GM20431 (cell line): ENCODE data around the gene FHDC1.

ENCODE experiments used
- in situ Hi-C: fragments of 300-500 bp; cut with MseI, MboI; formaldehyde crosslinking; loops from one replicate; pipeline ENCODE4 v1.15.0; 2020; ENCODE audit warnings: low sequenced_read_pairs; ENCODE audit not compliant: unreplicated experiment

The FHDC1 gene

DNA sequence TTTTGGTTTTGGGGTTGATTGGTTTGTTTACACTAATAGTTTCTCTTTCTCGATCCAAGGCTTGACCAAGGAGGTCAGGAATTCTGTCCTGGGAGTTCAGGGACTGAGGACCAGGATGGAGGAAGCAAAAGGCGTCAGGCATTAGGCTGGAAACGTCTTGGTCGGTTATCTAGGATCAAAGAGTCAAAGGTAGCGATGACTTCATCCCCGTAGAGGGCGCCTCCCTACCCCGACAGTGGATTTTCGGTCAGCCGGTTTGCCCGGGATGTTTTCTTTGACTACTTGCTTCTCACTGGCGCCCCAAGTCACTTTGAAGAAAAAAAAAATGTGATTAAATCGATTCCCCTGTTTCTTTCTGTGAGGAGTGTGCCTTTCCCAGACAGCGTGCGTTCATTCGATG lies 980 bp upstream of the FHDC1 start:
- in situ Hi-C loops, result no loop called here

DNA sequence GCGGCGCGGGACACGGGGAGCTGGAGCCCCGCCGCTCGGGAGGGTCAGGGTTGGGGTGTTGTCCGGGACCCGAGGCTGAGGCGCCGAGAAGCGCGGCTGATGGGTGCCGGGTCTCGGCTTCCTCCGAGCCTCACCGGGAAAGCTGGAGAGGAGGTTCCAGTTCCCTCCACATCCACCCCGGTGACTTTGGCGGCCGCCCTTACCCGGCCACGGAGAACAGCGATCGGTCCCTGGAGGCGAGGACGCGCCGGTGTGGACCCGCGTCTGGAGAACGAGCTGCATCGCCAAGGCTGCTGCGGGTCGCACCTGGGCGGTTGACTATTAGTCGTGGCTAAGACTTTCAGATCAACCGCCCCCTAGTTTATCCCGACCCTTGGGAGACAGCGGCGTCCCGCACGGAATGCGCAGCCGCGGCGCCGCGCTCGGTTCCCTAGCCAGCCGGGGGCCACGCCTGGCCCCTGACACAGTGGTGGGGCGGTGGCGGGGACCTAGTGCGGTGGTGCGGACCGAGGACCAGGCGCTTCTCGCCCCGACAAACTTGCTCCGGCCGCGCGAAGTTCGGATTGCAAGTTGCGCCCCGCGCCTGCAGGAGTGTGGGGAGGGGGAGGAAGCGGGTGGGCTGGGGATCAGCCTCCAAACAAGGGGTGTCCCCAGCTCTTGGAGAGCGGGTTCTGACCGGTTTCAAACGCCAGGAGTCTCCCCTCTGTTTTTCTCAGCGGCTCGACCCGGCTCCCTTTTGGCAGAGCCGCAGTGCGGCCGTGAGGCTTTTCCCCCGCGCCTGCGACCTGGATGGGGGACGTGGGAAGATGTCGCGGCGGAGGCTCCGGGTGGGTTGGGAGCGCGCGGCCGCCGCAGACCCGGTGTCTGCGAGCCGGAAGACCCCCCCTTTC lies 568 bp downstream of the FHDC1 start:
- in situ Hi-C loops, result no loop called here

DNA sequence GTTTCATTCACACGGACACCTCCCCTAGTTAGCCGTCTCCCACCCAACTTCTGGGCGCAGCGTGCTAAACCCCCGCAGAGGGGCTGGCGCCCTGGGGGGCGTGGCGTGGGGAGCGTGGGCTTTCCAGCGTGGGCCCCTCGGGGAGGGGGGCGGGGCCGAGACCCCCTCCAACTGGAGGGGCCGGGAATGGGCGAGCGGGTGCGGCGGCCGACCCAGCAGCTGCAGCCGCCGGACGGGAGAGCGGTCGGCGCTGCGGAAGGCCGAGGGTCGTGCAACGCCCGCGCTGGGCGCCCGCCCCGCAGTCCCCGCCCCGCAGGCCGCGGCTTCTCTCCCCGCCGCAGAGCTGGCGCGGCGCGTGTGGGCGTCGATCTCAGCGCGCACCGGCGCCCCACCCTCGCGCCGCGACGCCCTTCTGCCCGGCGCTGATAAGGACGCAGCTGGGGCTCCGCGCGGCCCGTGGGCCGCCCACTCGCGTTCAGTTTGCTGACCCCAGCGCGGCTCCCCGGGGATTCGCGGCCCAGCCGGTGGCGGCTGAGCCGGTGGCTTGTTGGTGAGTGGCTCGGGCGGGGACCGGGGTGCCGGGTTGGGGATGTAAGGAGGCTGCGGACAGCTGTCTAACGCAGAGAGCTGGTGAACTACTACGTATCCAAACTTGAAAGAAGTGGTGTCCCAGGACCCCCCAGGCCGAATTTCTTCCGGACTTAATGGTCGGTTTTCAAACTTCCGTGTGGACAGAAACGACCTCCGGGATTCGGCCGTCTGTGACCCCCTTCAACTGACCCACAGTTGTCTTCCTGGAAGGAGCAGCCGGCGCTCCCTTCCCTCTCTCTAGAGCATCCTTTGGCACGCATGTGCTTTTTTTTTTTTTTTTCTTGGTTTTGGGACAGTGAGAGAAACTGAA lies 1.5 kb downstream of the FHDC1 start:
- in situ Hi-C loops, result no loop called here

DNA sequence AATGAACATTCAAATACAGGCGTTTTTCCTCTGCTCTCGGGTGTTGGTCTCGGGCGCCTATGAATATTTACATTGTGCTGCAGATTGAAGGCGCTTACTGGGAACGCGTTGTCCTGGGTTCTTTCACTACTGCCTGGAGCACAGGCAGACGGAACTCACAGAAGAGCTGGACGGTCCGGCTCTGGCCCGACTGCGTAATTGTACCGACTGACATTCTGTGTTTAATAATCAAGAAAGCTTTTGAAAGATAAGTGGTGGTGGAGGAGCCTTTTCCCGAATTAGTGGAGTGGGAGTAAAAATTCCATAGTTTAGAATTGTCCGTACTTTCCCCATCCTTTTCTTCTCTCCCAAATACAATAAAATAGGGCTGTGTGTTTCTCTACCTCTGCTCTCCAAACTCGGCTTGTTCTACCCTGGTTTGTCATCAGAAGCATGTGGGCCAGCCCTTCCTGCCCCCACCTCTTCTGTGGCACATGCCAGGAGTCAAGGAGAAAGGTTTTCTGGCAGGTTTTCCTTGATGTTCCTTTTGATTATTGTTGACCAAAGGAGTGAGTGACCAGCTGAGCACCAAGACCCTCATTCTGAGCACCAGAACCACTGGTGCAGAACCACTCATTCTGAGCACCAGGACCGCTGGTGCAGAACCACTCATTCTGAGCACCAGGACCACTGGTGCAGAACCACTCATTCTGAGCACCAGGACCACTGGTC lies 2.3 kb downstream of the FHDC1 start:
- in situ Hi-C loops, result no loop called here

DNA sequence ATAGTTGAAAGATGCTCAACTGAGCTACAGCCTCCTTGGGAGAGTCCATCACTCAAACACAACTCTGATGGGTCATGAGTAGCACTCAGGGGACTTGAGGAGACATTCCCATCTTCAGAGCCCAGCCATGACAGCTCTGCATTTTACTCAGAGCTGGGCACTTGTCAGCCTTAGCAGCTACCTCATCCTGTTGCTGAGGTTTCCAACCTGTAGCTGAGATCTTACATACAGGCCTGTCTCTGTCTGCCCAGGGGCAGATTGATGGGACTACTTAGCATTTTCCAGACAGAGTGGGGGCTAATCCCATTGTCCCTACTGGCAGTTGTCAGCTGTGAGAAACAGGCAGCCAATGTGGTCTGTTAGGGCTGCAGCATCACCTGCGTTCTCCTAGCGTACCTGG lies 3.5 kb downstream of the FHDC1 start:
- in situ Hi-C loops, result no loop called here

DNA sequence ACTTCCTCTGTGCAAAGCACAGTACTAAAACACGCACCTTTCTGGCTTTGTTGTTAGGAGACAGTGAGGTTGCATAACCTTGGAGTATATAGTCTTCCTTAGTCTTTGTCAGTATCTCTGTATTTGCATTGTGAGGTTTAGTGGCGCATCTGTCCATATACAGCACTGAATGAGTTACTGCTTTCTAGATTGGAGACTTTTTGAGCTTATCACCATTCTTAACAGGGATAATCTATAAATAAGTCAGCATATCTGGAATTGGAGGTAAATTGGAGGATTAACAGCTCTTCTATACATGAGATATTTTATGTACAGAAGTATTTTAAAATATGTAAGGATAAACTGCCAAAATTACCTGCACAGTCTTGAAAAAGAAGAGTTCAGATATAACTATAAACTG lies 4.3 kb downstream of the FHDC1 start:
- in situ Hi-C loops, result no loop called here

DNA sequence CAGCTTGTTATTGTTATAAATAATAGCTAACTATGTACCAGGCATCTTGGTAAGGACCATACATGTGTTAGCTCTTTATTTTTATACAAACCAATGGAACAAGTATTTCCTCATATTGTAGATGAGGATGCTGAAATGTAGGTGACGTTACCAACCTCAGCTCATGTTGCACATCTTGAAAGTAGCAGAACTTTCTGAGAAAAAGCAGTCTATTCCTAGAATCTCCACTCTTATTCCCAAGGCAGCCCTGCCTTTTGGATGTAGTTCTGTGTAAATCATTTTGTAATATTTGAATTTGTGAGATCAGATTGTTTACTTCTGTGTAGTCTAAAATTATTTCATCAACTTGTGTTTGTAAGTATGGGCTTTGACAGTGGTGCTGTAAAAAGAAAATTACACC lies 5.3 kb downstream of the FHDC1 start:
- in situ Hi-C loops, result no loop called here

DNA sequence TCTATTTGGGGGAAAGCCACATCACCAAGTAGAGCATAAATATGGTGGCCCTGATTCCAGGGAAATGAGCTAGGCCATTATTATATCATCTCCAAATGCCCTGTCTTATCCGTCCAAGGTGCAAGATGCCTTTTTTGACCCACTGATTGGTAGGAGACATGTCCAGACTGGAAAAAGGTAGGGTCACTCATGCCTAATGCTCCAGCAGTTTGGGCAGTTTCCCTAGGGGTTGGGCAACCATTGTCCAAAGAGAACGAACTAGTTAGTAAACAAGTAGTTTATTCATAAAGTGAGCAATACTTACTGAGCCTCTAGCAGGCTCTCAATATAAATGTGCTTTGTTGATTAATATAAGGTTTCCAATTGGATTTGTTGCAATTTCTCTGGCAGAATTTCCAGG lies 6.2 kb downstream of the FHDC1 start:
- in situ Hi-C loops, result no loop called here

DNA sequence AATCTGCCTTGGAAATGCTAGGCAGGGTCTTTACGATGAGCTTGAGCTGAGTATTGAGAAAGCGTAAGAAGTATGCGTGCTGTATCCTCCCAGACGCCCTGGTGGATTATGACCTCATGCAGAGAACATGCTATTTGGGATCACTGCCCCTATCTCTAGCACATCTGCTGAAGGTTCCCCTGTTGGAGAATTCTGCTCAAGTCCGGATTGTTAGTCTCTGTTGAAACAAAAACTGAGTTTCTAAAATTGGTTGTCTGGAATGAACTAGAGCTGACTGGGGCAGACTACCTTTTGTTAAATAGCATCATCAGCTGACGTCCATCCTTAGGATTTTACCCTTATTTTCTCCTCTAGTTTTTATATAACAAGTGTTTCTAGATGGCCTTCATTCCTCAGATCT lies 7.5 kb downstream of the FHDC1 start:
- in situ Hi-C loops, result no loop called here

DNA sequence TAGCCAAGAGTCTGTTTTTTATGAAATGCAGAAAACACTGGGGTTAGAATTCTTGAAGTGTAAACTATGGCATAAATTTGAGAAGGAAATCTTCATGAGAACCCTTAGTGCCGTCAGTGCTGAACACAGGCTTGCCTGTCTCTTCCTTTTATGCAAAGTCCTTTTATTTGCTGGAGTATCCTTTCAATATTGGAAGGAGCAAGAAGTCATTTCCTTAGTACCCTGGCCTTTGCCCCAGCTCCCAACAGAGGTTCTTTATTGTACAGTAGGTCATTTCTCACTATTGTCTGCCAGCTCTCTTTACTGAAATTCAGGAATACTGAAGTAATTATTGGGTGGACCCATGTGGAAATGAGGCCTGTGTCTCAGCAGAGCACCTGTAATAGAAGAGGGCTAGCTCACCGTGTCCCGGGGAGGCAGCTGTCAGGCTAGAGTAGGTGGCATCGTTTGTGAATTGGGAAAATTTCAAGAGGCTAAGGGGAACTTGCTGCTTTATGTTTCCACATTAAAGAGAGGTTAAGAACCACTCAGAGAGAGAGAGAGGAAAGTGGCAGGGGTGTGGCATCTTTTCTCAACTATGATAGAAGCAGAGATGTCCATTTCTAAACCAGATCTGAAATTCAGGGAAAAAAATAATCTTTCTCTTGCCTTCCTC lies 8.7 kb downstream of the FHDC1 start:
- in situ Hi-C loops, result no loop called here

DNA sequence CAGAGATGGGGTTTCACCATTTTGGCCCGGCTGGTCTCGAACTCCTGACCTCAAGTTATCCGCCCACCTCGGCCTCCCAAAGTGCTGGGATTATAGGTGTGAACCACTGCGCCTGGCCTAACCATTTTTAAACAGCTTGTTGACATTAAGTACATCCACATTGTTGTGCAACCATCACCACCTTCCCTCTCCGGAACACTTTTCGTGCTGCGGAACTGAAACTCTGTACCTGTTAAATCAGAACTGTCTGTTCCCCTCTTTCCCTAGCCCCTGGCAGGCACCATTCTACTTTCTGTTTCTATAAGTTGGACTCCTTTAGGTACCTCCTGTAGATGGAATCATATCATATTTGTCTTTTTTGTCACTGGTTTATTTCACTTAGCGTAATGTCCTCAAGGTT lies 9.5 kb downstream of the FHDC1 start:
- in situ Hi-C loops, result no loop called here

DNA sequence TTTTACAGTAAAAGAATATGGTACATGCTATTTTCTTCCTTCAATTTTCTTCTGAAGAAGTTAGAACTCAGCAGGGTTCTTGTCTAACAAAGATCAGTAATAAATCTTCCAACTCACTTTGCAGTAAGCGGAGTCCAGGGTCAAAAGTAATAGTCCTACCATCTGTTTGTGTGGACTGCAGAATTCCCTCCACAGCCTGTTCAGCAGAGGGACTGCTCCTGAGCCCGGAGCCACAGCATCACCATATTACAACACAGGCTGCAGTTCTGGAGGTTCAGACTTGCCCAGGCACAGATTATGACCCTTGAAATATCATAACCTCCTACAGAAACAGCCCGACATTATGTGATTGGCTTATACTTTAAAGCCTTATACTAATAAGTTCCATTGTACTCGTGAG lies 10.3 kb downstream of the FHDC1 start:
- in situ Hi-C loops, result no loop called here

DNA sequence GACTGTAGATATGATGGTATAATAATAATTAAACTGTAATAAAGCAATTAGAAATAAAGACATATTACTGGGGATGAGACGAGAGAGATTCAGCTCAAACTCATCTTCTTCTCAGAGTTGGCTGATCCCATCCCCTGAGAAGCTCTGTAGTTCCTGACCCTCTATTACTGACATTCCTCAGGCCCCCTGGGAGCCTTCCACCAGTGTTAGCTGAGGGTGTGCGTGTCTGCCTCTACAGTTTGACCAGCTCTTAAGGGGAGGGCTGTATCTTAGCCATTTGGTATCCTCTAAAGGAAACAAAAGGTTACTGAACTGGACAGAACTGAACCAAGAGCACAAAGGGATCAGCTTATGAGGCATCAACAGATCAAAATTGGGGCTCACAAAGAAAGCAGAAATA lies 11.2 kb downstream of the FHDC1 start:
- in situ Hi-C loops, result no loop called here

DNA sequence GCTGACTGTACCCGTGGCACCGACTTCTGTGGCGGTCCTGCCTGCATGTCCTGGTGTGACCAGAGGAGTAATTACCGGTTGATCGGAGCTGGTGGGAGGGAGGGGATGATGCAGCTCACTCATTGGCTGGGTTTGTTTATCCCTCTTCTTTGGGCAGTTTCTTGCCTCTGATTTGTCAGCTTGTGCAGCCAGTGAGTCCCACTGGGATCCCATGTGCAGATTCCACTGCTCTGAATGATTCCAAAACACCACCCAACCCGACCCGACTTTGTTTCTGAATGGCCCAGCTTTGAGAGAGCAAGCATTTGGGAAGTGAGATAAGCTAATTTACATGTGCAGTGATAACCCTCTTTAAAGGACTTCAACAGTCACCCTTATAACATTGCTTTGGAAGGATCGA lies 13.8 kb downstream of the FHDC1 start:
- in situ Hi-C loops, result no loop called here

DNA sequence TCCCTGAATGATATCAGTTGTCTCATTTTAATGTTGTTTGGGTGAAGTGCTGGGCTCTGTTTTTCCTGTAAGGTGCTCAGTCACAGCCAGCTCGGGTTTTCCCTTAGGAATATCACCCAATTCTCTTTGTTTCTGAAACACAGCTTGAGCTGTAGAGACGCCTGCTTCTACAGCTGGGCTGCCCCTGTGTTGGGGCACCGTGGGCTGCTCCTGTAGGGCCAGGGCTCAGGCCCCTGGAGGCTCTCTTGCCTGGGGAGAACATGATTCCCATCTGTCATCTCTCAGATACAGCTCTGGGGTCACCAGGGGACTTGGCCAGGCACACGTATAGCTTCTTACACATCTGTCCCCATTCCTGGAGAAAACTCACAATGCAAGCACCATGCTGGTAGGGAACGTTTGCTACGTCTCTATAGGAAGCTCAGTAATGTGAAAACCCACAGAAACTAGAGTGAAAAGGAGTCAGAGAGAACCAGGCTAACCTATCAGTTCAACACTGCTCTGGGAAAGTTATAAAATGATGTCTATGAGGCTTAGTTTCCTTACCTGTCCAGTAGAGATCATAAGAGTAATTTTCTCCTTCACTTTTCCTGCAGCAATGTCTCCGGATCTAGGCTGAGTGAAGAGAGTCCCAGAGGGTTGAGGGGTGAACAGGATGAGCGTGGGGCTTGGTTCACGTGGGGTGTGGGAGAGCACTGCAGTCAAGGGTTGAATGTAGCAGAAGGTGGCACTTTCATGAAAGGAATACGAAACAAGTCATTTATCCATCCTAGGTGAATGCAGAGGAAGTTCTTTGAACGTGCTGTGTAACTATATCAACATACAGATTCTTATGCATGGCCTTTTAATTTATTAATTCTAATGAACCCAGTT lies 14.5 kb downstream of the FHDC1 start:
- in situ Hi-C loops, result no loop called here

DNA sequence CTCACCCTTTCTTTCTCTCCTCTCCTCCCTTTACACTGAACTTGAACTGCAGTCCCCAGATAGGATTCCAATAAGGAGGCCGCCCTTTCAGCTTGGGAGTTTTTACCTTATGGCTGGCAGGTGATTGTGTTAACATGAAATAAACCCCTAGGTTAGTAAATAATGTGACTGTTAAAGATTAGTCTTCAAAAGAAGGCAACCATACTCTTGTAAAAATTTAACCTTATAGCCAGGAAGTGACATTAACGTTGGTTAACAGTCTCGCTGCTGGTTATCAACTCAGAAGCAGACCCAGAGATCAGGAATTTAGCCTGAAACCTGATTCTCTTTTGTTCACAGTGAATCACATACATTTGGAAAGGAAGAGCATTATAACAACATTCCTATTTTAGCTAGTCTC lies 15.2 kb downstream of the FHDC1 start:
- in situ Hi-C loops, result no loop called here

DNA sequence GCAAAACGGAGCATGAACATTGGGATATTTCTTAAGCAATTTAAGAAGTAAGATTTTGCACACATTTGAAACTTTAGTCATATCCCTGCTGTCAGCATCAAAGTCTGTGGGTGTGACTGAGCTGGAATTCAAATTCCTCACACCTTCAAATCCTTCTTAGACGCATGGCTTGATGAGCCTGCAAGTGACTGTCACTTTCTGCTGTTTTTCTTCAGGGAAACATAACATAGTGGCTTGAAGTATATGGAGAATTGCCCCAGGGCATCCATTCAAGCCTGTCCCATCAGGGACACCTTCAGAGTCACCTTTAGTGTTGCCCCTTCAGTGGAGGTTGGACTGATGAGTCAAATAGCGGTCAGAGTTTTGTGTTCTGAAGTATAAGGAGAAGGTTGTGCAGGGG lies 17.4 kb downstream of the FHDC1 start:
- in situ Hi-C loops, result no loop called here

DNA sequence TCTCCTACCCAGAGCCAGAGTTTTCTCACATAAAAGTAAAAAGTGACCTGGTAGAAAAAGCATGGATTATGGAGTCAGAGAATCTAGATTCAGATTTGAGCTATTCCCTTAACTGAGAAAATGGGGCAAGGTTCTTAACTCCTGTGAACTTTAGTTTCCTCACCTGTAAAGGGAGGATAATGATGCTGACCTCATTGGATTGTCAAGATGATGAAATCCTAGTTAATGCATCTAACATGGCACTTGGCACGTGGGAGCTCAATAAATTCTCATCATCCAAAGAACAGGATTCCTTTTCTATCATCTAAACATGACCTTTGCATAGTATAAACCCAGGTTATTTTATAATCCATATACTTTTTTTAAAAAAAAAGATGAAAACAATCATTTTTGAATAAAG lies 18.6 kb downstream of the FHDC1 start:
- in situ Hi-C loops, result no loop called here

DNA sequence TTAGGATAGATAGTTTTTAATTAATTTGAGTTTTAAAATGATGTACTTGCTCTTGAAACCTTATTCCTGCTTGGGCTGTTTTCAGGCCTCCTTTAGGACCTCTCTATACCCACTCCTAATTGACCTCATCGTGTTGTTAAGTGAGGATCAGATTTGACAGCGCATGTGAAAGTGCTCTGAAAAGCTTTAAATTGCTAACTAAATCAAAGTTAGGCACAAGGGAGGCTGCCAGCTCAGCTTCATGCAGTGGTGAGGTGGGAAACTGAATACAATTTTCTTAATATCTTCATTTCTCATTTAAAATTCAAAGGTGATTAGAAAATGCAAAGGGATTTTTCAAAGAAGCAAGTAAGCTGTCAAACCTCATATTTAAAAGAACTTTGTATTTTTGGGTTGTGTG lies 20.0 kb downstream of the FHDC1 start:
- in situ Hi-C loops, result no loop called here
